ENCODE data around the gene ARHGEF19. TPM values are rescaled to one million over a fixed set of nuclear protein-coding genes. Genes with fewer than 3 reads are reported as not detected.

The ARHGEF19 gene
- total and polyA plus RNA-seq, 10 of the 15 experiments (the other 5 are each of a cell fraction or from before 2014, with no cell fraction given) = 0.15 to 2.9 (median 0.67) TPM; not detected in 1

DNA sequence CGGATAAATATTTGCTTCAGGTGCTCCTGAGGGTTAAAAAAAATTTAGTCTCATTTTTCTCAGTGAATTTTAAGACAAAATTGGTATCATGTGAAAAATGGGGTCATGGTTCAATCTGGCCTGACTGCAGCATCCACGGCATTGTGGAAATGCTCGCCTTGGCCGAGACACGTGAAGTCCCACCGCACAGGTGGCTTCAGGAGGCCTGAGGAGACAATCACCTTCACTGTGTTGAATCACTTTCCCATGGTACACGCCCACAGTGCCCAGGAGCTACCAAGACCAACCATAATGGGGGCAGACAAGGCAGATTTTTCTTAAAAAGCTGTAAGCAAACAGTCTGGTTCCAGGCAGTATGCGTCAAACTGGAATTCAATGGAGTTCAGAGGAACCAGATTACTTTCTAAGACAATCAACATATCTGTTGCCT, 35.6 kb upstream of the ARHGEF19 start:
- H3K4me2 ChIP-seq (ENCODE audit: control insufficient read depth, insufficient read depth) = no peak overlapping the region
- ChIA-PET POLR2A (interaction anchor here (0.5 to 0.7 kb wide), 2 partner anchors 31 to 136 kb away, joined by 3 to 5 read pairs; no protein-coding TSS in a partner anchor), SMC1A (ENCODE audit: uncharacterized antibody, unreplicated experiment) (interaction anchor here (1.0 to 3.1 kb wide), 6 partner anchors 10 to 168 kb away, joined by 3 to 16 read pairs (median 4); partner anchors contain the start of gene CPLANE2), CTCF (interaction anchor here (1.5 to 3.4 kb wide), 4 partner anchors 61 to 168 kb away, joined by 4 to 27 read pairs (median 14); no protein-coding TSS in a partner anchor), RAD21 (ENCODE audit: unreplicated experiment) (interaction anchor here (0.9 to 1.3 kb wide), 3 partner anchors 30 to 171 kb away, joined by 3 to 8 read pairs (median 3); no protein-coding TSS in a partner anchor)
- H4K20me1 ChIP-seq (ENCODE audit: control insufficient read depth, insufficient read depth) = no peaks in the 10 kb centered on the region
- H2AFZ ChIP-seq (ENCODE audit: control insufficient read depth, low read depth, low read length) = no peak overlapping the region
- WGBS (ENCODE audit: insufficient coverage, insufficient replicate concordance, low lambda C conversion rate, missing lambda C conversion rate) = 97% methylated on average over 8 of the region's 8 CpGs
- intact Hi-C loops (cut with micrococcal nuclease; ENCODE audit: unreplicated experiment) (loop anchor here (5.0 kb wide), 1 partner anchor 114 kb away; no protein-coding TSS in a partner anchor), in situ Hi-C loops (cut with MboI) (no loop called here)
- H3K27me3 ChIP-seq (replicated peaks in 1 of 2; ENCODE audit: control insufficient read depth in 2 of 2, insufficient read depth in 2 of 2, low read length in 1 of 2) = no peaks in the 10 kb centered on the region
- H3K36me3 ChIP-seq (ENCODE audit: control insufficient read depth in 2 of 2, insufficient read depth in 2 of 2, low read length in 1 of 2) = peaks cover 10 to 12% of the 10 kb centered on the region in 2 experiments; a peak in 3 of 4 replicates
- ATAC-seq (no peak), DNase-seq (ENCODE audit: low read depth, low spot score) (no peak), FAIRE-seq (no peak)
- H3K27ac ChIP-seq (ENCODE audit: control insufficient read depth, insufficient read depth) = no peak overlapping the region
- no peak overlapping the region for H3K9ac ChIP-seq (ENCODE audit: control insufficient read depth, insufficient read depth, low read length)
- H3K9me3 ChIP-seq (replicated peaks; ENCODE audit: control insufficient read depth, insufficient read depth, low read length) = no peaks in the 10 kb centered on the region
- H3K4me1 ChIP-seq (ENCODE audit: control insufficient read depth, insufficient read depth, low read length) = peaks cover 20% of the 10 kb centered on the region
- H3K4me3 ChIP-seq = no peak overlapping the region
- H3K79me2 ChIP-seq (ENCODE audit: control insufficient read depth, insufficient read depth, low read length) = no peaks in the 10 kb centered on the region
- BruUV-seq (replicated peaks) = no TSS peak
- TF ChIP-seq TBL1XR1 (IDR thresholded peaks at IDR 0.05; ENCODE audit: low read depth, low read length) = no peak
- TF ChIP-seq SMARCA5 (IDR thresholded peaks at IDR 0.05) = no peak
- no peak for TF ChIP-seq FOXK2 (IDR thresholded peaks at IDR 0.05)
- TF ChIP-seq ZSCAN29 (IDR thresholded peaks at IDR 0.05) = no peak
- TF ChIP-seq RB1 (IDR thresholded peaks at IDR 0.05; ENCODE audit: borderline replicate concordance) = no peak
- TF ChIP-seq EP300 (IDR thresholded peaks at IDR 0.05; ENCODE audit: borderline replicate concordance in 1 of 2, control insufficient read depth in 1 of 2, low read depth in 2 of 2, low read length in 2 of 2) = no peak
- TF ChIP-seq DPF2 (IDR thresholded peaks at IDR 0.05) = no peak
- TF ChIP-seq NFXL1 (IDR thresholded peaks at IDR 0.05; ENCODE audit: borderline replicate concordance) = no peak
- no peak for TF ChIP-seq KAT2A (conservative IDR thresholded peaks at IDR 0.05; ENCODE audit: control insufficient read depth, low read depth, low read length)
- TF ChIP-seq, protein P1, sequence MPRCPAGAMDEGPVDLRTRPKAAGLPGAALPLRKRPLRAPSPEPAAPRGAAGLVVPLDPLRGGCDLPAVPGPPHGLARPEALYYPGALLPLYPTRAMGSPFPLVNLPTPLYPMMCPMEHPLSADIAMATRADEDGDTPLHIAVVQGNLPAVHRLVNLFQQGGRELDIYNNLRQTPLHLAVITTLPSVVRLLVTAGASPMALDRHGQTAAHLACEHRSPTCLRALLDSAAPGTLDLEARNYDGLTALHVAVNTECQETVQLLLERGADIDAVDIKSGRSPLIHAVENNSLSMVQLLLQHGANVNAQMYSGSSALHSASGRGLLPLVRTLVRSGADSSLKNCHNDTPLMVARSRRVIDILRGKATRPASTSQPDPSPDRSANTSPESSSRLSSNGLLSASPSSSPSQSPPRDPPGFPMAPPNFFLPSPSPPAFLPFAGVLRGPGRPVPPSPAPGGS (IDR thresholded peaks at IDR 0.05; ENCODE audit: borderline replicate concordance, insufficient read depth, low read depth, low read length, poor library complexity, severe bottlenecking) = no peak
- TF ChIP-seq POLR2AphosphoS2 (IDR thresholded peaks at IDR 0.05; ENCODE audit: low read depth, low read length) = no peak
- TF ChIP-seq, protein P2, sequence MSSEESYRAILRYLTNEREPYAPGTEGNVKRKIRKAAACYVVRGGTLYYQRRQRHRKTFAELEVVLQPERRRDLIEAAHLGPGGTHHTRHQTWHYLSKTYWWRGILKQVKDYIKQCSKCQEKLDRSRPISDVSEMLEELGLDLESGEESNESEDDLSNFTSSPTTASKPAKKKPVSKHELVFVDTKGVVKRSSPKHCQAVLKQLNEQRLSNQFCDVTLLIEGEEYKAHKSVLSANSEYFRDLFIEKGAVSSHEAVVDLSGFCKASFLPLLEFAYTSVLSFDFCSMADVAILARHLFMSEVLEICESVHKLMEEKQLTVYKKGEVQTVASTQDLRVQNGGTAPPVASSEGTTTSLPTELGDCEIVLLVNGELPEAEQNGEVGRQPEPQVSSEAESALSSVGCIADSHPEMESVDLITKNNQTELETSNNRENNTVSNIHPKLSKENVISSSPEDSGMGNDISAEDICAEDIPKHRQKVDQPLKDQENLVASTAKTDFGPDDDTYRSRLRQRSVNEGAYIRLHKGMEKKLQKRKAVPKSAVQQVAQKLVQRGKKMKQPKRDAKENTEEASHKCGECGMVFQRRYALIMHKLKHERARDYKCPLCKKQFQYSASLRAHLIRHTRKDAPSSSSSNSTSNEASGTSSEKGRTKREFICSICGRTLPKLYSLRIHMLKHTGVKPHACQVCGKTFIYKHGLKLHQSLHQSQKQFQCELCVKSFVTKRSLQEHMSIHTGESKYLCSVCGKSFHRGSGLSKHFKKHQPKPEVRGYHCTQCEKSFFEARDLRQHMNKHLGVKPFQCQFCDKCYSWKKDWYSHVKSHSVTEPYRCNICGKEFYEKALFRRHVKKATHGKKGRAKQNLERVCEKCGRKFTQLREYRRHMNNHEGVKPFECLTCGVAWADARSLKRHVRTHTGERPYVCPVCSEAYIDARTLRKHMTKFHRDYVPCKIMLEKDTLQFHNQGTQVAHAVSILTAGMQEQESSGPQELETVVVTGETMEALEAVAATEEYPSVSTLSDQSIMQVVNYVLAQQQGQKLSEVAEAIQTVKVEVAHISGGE (CRISPR knock-in tag; IDR thresholded peaks at IDR 0.05) = no peak
- no peak for TF ChIP-seq HDGF (IDR thresholded peaks at IDR 0.05)
- no peak for TF ChIP-seq POU2F2 (IDR thresholded peaks at IDR 0.05; ENCODE audit: borderline replicate concordance, low read depth, low read length)
- no peak for TF ChIP-seq TCF12 (IDR thresholded peaks at IDR 0.05; ENCODE audit: low read depth, low read length)
- TF ChIP-seq ESRRA (IDR thresholded peaks at IDR 0.05; ENCODE audit: low read length) = no peak
- TF ChIP-seq, protein P3, sequence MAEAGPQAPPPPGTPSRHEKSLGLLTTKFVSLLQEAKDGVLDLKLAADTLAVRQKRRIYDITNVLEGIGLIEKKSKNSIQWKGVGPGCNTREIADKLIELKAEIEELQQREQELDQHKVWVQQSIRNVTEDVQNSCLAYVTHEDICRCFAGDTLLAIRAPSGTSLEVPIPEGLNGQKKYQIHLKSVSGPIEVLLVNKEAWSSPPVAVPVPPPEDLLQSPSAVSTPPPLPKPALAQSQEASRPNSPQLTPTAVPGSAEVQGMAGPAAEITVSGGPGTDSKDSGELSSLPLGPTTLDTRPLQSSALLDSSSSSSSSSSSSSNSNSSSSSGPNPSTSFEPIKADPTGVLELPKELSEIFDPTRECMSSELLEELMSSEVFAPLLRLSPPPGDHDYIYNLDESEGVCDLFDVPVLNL (IDR thresholded peaks at IDR 0.05; ENCODE audit: low read depth, low read length) = no peak

Data from GM12878 (cell line).